ENCODE data around the gene UBR3.
"Not testable (repeated sequence)": the region's sequence is repeated elsewhere in the genome, so short reads cannot be mapped to it uniquely, and the experiment has no call there.

The UBR3 gene

DNA sequence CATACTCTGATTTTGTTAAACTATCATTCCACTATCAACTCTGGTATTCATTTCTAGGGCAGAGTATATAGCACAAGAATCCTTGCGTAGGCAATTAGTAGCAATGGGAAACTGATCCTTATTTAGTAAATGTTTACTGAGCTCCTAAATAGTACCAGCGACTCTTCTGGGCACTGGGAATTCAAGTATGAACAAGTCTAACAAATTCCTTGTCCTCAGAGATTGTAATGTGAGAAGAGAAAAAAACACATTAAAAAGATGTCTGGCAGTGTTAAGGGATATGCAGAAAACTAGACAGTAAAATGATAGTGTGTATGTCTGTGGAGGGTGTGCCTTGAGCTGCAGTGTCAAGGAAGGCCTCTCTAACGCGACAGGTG, 3.3 kb upstream of the UBR3 start:
- in situ Hi-C loops (cut with MboI; ENCODE audit: low sequenced_read_pairs) = no loop called here

DNA sequence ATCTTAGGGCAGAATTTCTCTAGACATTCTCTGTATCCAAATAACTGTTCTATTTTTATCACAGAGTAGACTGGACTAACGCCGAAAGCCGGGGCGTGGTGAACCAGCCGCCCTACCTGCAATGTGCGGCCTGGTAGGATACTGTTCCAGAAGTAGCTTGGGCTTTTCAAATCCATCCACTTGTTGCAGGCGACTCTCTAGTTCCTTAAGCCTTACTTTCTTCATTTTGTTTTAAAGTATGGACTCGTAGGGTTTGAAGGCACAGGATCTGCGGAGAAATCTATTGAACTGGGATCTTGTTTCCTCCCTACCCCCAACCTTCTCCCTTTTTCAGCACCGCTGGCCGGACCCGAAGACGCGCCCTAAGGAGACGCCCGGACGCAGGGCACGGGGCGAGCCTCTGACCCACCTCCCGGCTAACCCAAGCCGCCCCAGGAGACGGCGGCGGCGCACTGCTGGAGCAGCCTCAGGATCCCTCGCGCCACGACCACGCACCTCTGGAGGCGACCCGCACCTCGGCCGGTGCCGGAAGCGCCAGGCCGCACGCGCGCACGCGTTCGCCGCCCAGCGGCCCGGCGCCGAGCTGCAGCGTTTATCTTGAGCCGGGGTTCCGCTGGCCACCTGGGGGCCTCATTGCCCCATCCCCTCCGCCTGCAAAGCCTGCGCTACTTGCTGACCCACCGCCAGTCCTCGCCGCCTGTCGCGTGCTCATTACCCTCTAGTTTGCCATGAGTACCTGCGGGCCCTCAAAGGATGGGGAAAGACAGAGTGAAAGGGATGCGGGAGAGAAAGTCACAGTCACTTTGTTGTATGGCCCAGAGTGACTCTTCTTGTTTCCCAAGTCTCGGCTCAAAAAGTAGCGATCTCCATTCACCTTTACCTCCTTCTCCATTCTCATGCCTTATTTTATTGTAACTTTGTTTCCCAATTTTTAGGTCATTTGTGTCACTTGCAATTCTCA, 2.6 kb upstream of the UBR3 start, which contains the start of gene METTL5:
Gene METTL5 (minus strand): TSS at position 533 of the 961 bp plus-strand sequence. CDS start 308 bp downstream, at position 225.
- in situ Hi-C loops (cut with MboI; ENCODE audit: low sequenced_read_pairs) = no loop called here

DNA sequence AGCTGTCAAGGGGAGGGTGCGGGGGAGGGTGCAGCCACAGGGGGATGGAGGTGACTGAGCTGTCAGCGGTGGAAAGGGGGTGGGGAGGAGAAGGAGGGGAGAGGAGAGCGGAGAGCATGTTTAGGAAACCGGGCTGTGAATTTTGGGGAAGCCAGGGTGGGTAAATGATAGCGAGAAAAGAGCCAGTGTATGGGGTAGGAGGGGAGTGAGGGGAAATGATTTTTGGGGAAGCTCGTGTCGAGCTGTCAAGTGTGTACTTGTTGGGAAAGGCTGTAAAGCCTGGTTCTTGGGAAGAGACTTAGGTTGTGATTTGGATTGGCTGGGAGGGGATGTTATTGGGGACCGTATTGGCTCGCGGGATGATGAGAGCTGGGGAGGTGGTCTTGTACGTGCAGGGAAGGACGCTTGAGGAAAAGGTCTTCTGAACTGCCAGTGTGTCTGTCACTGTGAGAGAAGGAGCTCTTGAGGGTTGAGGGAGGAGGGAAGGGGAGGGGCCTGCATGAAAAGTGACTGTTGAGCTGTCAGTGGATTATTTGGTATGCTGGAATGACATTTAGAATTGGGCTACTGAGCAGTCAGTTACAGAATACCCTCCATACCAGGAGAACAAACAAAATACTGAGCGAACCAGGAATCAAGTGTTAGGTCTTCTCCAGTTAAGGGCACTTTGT, 1.0 kb downstream of the UBR3 start:
- in situ Hi-C loops (cut with MboI; ENCODE audit: low sequenced_read_pairs) = no loop called here

DNA sequence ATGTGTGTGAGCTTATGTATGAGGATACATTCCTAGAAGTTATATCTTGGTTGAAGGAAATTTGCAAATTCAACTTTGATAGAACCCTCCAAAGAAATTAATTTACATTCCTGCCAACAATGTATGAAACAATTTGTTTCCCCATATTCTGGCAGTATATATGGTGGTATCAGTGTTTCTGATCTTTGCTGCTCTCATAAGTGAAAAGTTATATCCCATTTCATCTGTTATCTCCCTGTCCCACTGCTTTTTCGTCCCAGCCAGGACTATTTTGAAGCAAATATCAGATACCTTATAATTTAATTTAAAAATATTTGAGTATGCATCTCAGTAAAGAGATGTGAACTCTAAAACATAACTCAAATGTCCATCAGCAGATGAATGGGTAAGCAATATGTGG, 7.1 kb downstream of the UBR3 start:
- in situ Hi-C loops (cut with MboI; ENCODE audit: low sequenced_read_pairs) = no loop called here

DNA sequence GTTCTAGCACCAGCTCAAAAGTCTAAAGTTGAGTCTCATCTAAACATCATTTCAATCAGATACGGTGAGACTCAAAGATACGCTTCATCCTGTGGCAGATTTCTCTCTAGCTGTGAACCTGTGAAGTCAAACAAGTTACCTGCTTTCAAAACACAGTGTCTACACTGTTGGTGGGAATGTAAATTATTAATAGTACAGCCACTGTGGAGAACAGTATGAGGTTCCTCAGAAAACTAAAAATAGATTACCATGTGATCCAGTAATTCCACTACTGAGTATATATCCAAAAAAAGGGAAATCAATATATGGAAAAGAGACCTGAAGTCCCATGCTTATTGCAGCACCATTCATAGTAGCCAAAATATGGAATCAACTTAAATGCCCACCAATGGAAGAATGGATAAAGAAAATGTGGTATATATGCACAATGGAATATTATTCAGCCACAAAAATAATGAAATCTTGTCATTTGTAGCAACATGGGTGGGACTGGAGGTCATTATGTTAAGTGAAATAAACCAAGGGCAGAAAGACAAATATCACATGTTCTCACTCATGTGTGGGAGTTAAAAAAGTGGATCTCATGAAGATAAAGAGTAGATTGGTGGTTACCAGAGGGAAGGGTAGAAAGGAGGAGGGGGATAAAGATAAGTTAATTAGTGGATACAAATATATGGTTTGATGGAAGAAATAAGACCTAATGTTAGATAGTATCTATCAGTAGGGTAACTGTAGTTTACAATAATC, 11.7 kb downstream of the UBR3 start:
- in situ Hi-C loops (cut with MboI; ENCODE audit: low sequenced_read_pairs) = no loop called here

DNA sequence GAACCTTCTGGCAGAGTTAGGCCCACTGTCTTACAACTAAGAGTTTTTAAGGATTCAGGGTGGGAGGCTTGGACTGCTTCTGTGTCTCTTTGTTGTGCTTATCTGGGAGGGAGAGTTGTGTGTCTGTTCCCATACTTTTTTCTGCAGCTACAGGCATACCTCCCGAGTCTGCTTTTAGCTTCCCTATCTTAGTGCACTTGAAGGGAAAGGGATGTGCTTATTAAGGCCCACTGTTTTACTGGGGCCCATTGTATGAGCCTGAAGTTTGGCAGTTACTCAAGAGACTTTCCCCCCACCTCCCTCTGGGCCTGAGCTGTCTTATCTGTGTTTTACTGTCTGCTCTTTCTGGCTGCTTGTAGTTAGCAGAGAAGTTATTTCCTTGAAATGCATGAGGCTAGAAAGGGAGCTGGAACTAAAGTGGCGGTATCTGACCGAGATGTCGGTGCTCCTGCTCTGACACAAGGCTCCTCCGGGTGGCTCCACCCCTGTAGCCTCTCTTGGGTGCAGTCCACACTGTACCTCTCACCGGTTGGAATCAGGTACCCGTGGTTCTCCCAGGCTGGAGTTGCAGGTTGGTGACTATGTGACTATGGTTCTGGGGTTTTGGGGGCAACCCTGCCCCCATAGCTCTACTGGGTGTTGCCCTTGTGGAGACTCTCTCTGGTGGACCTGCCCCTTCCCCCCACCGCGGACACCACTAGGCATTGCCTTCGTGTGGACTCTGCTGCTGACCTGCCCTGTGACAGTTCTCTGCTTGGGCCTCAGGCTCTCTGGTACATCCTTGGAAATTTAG, 12.9 kb downstream of the UBR3 start:
- in situ Hi-C loops (cut with MboI; ENCODE audit: low sequenced_read_pairs) = no loop called here

DNA sequence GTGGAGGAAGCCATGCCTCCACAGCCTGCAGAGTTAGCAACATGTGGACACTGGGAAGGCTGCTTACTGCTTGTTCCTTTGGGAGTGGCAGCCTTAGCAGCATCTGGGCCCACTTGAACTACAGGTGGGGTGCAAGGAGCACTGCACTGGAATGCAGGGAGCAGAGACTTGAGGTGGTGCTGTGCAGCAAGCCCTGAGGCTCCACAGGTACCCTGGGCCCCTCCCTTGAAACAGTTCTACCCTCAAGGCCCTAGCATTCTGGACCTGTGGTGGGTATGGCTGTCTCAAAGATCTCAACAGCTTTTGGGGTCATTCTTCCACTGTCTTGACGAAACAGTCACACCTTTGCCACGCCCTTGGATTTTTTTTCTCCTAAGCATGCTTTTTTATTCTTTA, 13.5 kb downstream of the UBR3 start:
- in situ Hi-C loops (cut with MboI; ENCODE audit: low sequenced_read_pairs) = no loop called here

DNA sequence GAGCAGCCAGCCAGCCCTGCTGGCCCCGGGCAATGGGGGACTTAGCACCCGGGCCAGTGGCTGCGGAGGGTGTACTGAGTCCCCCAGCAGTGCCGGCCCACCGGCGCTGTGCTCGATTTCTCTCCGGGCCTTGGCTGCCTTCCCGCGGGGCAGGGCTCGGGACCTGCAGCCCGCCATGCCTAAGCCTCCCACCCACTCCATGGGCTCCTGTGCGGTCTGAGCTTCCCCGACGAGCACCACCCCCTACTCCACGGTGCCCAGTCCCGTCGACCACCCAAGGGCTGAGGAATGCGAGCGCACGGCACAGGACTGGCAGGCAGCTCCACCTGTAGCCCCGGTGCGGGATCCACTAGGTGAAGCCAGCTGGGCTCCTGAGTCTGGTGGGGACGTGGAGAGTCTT, 14.4 kb downstream of the UBR3 start:
- in situ Hi-C loops (cut with MboI; ENCODE audit: low sequenced_read_pairs) = not testable (repeated sequence)

DNA sequence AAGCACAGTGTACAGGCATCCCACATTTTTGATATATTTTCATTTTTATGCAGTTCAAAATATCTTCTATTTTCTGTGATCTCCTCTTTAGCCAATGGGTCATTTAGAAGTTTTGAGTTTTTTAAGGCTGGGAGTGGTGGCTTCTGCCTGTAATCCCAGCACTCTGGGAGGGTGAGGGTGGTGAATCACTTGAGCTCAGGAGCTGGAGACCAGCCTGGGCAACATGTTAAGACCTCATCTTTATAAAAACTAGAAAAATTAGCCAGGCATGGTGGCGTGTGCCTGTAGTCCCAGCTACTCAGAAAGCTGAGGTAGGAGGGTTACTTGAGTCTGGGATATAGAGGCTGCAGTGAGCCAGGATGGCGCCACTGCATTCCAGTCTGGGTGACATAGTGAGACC, 17.8 kb downstream of the UBR3 start:
- in situ Hi-C loops (cut with MboI; ENCODE audit: low sequenced_read_pairs) = no loop called here

DNA sequence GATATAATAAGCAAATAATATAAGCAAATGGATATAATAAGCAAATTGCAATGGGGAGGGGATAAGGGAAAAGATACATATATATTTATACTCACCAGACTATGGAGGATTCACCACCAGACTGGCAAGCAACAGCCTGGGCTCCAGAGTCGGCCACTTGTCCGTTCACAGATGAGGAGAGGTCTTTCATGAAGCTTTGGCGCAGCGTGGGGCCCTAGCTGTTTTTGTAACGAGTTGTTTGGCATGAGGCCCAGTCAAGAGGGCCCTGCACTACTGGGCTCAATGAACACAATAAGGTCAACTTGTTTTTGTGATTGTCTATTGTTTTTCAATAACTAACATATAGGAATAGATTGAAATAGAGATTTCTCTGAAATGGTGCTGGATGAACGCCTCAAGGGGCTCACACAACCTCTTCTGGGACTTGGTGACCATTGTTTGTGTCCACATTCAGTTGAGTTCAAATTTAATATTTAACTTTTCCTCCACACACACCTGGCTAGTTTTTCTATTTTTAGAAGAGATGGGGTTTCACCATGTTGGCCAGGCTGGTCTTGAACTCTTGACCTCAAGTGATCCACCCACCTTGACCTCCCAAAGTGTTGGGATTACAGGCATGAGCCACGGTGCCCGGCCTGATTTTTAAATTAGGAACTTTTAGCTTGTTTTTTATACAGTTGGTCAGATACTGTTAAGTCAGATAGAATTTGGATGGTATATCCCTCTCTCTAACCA, 21.9 kb downstream of the UBR3 start:
- in situ Hi-C loops (cut with MboI; ENCODE audit: low sequenced_read_pairs) = not testable (repeated sequence)

DNA sequence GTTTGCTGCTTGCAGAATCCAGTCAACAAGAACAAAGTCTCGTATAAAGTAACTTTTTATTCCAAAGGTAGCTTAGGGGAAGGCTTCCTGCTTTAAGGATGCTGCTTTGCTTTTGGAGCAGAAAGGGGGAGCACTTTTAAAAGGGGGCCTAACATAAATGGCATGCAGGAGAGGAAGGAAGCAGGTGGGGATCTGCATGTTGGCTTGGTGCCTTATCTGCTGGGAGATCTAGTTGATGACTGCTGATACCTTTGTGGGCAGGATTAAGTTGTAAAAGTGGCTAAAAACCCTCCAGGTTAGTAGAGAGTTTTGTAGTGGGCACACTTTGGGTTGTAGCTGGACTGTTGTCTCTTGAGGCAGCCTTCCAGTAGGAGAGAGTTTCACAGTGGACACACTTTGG, 22.5 kb downstream of the UBR3 start:
- in situ Hi-C loops (cut with MboI; ENCODE audit: low sequenced_read_pairs) = no loop called here

DNA sequence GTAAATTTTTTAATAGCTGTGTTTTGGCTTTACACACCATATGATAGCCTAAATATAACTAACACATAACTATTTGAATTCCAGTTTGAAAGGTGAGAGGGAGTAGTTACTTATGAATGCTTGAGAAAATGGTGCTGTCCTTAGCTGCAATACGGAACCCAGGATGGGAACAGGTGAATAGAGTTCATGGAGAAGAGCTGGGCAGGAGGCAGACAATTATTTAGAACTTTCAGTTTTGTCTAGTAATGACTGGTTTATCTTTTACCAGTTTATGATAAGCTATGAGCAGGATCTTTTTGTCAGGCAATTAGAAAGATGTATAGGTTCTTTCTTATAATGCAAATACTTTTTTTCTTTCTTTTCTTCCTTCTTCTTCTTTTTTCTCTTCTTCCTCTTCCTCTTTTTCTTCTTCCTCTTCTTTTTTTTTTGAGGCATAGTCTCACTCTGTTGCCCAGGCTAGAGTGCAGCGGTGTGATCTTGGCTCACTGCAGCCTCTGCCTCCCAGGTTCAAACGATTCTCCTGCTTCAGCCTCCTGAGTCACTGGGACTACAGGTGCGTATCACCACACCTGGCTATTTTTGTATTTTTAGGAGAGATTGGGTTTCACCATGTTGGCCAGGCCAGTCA, 25.9 kb downstream of the UBR3 start:
- in situ Hi-C loops (cut with MboI; ENCODE audit: low sequenced_read_pairs) = no loop called here

DNA sequence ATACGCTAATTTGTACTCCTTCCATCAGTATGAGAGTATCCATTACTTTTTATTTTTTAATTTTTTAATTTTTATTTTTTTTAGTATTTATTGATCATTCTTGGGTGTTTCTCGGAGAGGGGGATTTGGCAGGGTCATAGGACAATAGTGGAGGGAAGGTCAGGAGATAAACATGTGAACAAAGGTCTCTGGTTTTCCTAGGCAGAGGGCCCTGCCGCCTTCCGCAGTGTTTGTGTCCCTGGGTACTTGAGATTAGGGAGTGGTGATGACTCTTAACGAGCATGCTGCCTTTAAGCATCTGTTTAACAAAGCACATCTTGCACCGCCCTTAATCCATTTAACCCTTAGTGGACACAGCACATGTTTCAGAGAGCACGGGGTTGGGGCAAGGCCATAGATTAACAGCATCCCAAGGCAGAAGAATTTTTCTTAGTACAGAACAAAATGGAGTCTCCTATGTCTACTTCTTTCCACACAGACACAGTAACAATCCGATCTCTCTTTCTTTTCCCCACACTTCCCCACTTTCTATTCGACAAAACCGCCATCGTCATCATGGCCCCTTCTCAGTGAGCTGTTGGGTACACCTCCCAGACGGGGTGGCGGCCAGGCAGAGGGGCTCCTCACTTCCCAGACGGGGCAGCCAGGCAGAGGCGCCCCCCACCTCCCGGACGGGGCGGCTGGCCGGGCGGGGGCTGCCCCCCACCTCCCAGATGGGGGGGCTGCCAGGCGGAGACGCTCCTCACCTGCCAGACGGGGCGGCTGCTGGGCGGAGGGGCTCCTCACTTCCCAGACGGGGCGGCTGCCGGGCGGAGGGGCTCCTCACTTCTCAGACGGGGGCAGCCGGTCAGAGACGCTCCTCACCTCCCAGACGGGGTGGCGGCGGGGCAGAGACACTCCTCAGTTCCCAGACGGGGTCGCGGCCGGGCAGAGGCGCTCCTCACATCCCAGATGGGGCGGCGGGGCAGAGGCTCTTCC, 28.3 kb downstream of the UBR3 start:
- in situ Hi-C loops (cut with MboI; ENCODE audit: low sequenced_read_pairs) = not testable (repeated sequence)

DNA sequence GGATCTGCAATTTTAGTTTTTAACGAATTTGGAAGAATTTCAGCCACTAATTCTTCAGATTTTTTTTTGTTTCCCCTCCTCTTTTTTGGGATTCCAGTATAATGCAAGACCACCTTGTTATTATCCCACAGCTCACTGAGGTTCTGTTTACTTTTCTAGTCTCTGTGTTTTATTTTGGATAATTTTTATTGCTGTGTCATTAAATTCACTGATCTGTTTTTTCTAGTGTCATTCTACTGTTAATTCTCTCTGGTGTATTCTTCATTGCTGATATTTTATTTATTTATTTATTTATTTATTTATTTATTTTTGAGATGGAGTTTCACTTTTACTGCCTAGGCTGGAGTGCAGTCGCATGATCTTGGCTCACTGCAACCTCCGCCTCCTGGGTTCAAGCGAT, 32.2 kb downstream of the UBR3 start:
- in situ Hi-C loops (cut with MboI; ENCODE audit: low sequenced_read_pairs) = no loop called here

DNA sequence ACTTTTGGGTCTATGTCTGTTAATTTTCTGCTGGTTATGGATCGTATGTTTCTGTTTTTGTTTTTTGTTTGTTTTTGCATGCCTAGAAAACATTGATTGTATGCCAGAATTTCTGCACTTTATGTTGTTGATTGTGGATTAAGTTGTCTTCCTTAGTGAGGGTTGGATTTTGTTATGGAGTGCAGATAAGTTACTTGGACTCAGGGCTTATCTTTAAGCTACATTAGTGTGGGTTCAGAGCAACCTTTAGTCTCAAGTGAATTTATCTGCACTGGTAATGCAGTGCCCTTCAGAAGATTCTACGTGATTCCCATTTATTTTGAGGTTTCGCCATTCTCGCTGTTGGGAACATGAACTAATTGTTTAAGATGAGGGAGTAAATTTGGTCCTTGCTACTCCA, 32.9 kb downstream of the UBR3 start:
- in situ Hi-C loops (cut with MboI; ENCODE audit: low sequenced_read_pairs) = no loop called here

DNA sequence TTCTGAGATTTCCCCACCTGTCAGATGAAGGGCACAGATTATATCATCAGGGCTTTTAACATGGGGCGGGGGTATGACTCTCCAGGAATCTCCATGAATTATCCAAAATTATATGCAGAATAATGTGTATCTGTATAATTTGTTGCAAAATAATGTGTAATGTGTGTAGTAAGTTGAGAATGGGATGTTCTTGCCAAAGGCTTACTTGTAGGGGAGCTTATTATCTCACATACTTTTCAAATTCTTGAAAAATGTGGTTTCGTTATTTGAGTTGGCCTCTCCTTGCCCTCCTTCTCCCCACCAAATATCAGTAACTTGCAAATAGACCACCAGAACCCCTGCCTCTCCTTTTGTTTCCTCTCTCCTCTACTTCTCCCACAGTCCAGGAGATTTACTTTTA, 35.6 kb downstream of the UBR3 start:
- in situ Hi-C loops (cut with MboI; ENCODE audit: low sequenced_read_pairs) = no loop called here

DNA sequence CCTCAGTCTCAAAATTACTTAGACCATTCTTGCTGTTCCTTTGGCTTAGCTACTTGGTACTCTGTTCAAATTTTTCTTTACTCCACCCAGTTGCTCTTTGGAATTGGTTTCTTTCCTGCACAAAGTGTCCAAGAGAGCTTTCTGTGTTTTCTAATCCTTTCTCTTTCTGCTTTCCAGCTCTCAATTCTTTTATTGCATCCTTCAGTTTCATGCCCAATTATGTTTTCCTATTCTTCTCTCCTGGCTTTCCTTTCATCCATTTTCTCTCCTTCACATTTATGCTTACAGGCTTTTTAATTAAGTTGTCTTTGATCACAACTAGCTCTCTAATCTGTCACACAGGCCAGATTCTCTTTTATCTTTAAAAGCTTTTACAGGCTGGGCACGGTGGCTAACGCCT, 38.2 kb downstream of the UBR3 start:
- in situ Hi-C loops (cut with MboI; ENCODE audit: low sequenced_read_pairs) = no loop called here

DNA sequence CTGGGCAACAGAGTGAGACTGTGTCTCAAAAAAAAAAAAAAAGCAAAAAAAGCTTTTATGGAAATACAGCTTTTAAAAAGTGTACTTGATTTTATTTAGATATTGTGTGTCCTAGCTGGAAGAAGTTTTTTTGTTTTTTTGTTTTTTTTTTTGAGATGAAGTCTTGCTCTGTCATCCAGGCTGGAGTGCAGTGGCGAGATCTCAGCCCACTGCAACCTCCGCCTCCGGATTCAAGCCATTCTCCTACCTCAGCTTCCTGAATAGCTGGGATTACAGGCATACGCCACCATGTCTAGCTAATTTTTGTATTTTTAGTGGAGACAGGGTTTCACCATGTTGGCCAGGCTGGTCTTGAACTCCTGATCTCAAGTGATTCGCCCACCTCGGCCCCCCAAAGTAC, 39.0 kb downstream of the UBR3 start:
- in situ Hi-C loops (cut with MboI; ENCODE audit: low sequenced_read_pairs) = not testable (repeated sequence)

All from HL-60/S4 (cell line).